ENCODE data around the gene FTCDNL1. TPM values are rescaled to one million over a fixed set of nuclear protein-coding genes. Genes with fewer than 3 reads are reported as not detected.

Gene FTCDNL1
- polyA plus RNA-seq, 1 donor (not counting 4 experiments of a cell fraction or from before 2014, with no cell fraction given) = 0.96 TPM

- TF ChIP-seq CTCF (optimal IDR thresholded peaks at IDR 0.05 in 1 of 3, IDR thresholded peaks at IDR 0.05 in 1 of 3, conservative IDR thresholded peaks at IDR 0.05 in 1 of 3; ENCODE audit: extremely low read depth in 1 of 3, insufficient read depth in 2 of 3, low read length in 3 of 3) (no peak), EZH2 (IDR thresholded peaks at IDR 0.05; ENCODE audit: low read length) (no peak)
- Histone ChIP-seq H3K36me3 (ENCODE audit: control insufficient read depth in 2 of 2, extremely low read depth in 1 of 2, insufficient read depth in 2 of 2, low read length in 2 of 2) (no peaks in the 10 kb centered on the region), H4K20me1 (ENCODE audit: control insufficient read depth, extremely low read depth, insufficient read depth, low read length) (no peaks in the 10 kb centered on the region), H3K4me1 (ENCODE audit: control insufficient read depth, extremely low read depth, insufficient read depth, low read length) (no peaks in the 10 kb centered on the region), H3K9me3 (ENCODE audit: control insufficient read depth, low read depth, low read length) (no peaks in the 10 kb centered on the region), H3K4me2 (ENCODE audit: control insufficient read depth, extremely low read depth, insufficient read depth, low read depth, low read length) (no peak overlapping the region), H3K9ac (ENCODE audit: control insufficient read depth, extremely low read depth, insufficient read depth, low read length) (no peak overlapping the region), H3K27me3 (ENCODE audit: control insufficient read depth, extremely low read depth, insufficient read depth, low read length) (no peaks in the 10 kb centered on the region), H3K27ac (ENCODE audit: control insufficient read depth, insufficient read depth, low read length) (no peak overlapping the region), H3K9me1 (ENCODE audit: control insufficient read depth, extremely low read depth, insufficient read depth, low read length) (no peaks in the 10 kb centered on the region), H3K79me2 (ENCODE audit: control insufficient read depth, insufficient read depth, low read length) (no peaks in the 10 kb centered on the region), H3K4me3 (ENCODE audit: control insufficient read depth in 2 of 3, extremely low read depth in 1 of 3, insufficient read depth in 2 of 3, low read depth in 1 of 3, low read length in 3 of 3) (no peak overlapping the region), H2AFZ (ENCODE audit: control insufficient read depth, low read length) (no peak overlapping the region)
- no peak for DNase-seq (ENCODE audit: low read depth, low spot score)
- FAIRE-seq = no peak
- dilution Hi-C loops (cut with MboI; ENCODE audit: extremely low pct_ligation_motif_present, low sequenced_read_pairs) = no loop called here
Measured at GRCh38 chr2:199836943-199837342, 14.0 kb downstream of the FTCDNL1 start.

GRCh38 chr2:199833525-199833924, 17.5 kb downstream of the FTCDNL1 start:
- Histone ChIP-seq H3K4me1 (ENCODE audit: control insufficient read depth, extremely low read depth, insufficient read depth, low read length) (no peaks in the 10 kb centered on the region), H3K9me1 (ENCODE audit: control insufficient read depth, extremely low read depth, insufficient read depth, low read length) (no peaks in the 10 kb centered on the region), H3K4me2 (ENCODE audit: control insufficient read depth, extremely low read depth, insufficient read depth, low read depth, low read length) (no peak overlapping the region), H4K20me1 (ENCODE audit: control insufficient read depth, extremely low read depth, insufficient read depth, low read length) (no peaks in the 10 kb centered on the region), H2AFZ (ENCODE audit: control insufficient read depth, low read length) (no peak overlapping the region), H3K79me2 (ENCODE audit: control insufficient read depth, insufficient read depth, low read length) (no peaks in the 10 kb centered on the region), H3K36me3 (ENCODE audit: control insufficient read depth in 2 of 2, extremely low read depth in 1 of 2, insufficient read depth in 2 of 2, low read length in 2 of 2) (no peaks in the 10 kb centered on the region), H3K4me3 (ENCODE audit: control insufficient read depth in 2 of 3, extremely low read depth in 1 of 3, insufficient read depth in 2 of 3, low read depth in 1 of 3, low read length in 3 of 3) (no peak overlapping the region), H3K9me3 (ENCODE audit: control insufficient read depth, low read depth, low read length) (no peaks in the 10 kb centered on the region), H3K9ac (ENCODE audit: control insufficient read depth, extremely low read depth, insufficient read depth, low read length) (no peak overlapping the region), H3K27ac (ENCODE audit: control insufficient read depth, insufficient read depth, low read length) (no peak overlapping the region), H3K27me3 (ENCODE audit: control insufficient read depth, extremely low read depth, insufficient read depth, low read length) (no peaks in the 10 kb centered on the region)
- no peak for TF ChIP-seq CTCF (optimal IDR thresholded peaks at IDR 0.05 in 1 of 3, IDR thresholded peaks at IDR 0.05 in 1 of 3, conservative IDR thresholded peaks at IDR 0.05 in 1 of 3; ENCODE audit: extremely low read depth in 1 of 3, insufficient read depth in 2 of 3, low read length in 3 of 3)
- no peak for TF ChIP-seq EZH2 (IDR thresholded peaks at IDR 0.05; ENCODE audit: low read length)
- dilution Hi-C loops (cut with MboI; ENCODE audit: extremely low pct_ligation_motif_present, low sequenced_read_pairs) = no loop called here
- DNase-seq (ENCODE audit: low read depth, low spot score) (no peak), FAIRE-seq (no peak)
